Osteocyte (in vitro differentiated cells): ENCODE measurements around the gene KCNJ5. TPM values are rescaled to one million over a fixed set of nuclear protein-coding genes. Genes with fewer than 3 reads are reported as not detected.

ENCODE experiments used
- DNase-seq: peaks from one replicate; pipeline ENCODE4 v3.0.0; 2021; ENCODE audit warnings: mixed read lengths; ENCODE audit not compliant: unreplicated experiment; ENCODE audit errors: extremely low spot score
- H3K27ac Mint-ChIP-seq: one replicate; pipeline ENCODE4 v1.8.0; 2021; ENCODE audit warnings: mild to moderate bottlenecking, mixed read lengths; ENCODE audit not compliant: unreplicated experiment
- H3K27me3 Mint-ChIP-seq: one replicate; pipeline ENCODE4 v1.8.0; 2021; ENCODE audit warnings: mixed read lengths; ENCODE audit not compliant: unreplicated experiment
- H3K36me3 Mint-ChIP-seq: one replicate; pipeline ENCODE4 v1.8.0; 2021; ENCODE audit warnings: mixed read lengths; ENCODE audit not compliant: unreplicated experiment
- H3K4me1 Mint-ChIP-seq: one replicate; pipeline ENCODE4 v1.8.0; 2021; ENCODE audit warnings: mixed read lengths; ENCODE audit not compliant: unreplicated experiment
- H3K4me3 Mint-ChIP-seq: one replicate; pipeline ENCODE4 v1.8.0; 2021; ENCODE audit warnings: mild to moderate bottlenecking, moderate library complexity, mixed read lengths; ENCODE audit not compliant: unreplicated experiment
- H3K9me3 Mint-ChIP-seq: one replicate; pipeline ENCODE4 v1.8.0; 2021; ENCODE audit warnings: mixed read lengths; ENCODE audit not compliant: unreplicated experiment
- total RNA-seq: library from RNA; stranded (reverse); gene quantifications from 2 replicates; pipeline ENCODE4 v1.2.1, GENCODE V29; 2021
- TF ChIP-seq, protein P1 (sequence below): fragments of 200-600 bp; sonication (generic); IDR thresholded peaks from 2 replicates; pipeline ENCODE4 v1.5.0; 2021; ENCODE audit warnings: antibody characterized with exemption, mild to moderate bottlenecking, moderate library complexity

KCNJ5 gene
- total RNA-seq, 1 donor from 2014 or later = not detected

DNA sequence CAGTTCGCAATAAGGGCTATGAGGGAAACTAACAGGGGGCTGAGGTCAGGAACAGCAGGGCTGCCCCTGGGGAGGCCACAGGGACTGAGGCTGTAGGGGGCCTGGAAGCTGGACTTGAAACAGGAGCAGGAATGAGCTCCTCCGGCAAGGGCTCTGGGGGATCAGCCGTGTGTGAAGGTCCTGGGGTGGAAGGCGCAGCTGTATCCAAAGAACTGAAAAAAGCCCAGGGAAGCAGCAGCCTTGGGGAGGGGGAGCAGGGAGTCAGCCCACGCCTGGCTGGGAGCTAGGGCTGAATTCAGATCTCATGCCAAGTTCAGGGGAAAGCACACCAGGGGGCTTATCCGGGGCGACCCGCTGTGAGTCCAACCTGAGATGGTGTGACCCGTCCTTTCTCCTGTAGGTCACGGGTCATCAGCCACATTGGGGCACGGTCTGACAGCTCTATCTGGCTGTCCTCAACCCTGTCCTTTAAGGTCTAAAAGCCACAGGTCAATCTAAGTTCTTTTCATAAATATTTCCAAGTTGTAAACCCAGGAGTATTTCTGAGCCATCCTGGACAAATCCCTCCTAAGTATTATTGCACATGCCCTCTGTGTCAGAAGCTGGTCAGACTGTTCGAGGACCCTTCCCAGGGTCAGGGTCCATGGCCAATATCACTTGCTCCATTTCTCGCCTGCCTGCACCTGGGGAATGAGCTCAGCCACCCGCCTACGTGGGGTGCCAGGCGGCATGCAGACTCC, 33.5 kb downstream of the KCNJ5 start:
- Mint-ChIP-seq H3K4me1 (no peaks in the 10 kb centered on the region), H3K9me3 (no peaks in the 10 kb centered on the region), H3K27ac (no peak overlapping the region), H3K4me3 (no peak overlapping the region), H3K36me3 (no peaks in the 10 kb centered on the region), H3K27me3 (peaks cover 74% of the 10 kb centered on the region)
- DNase-seq = no peak
- TF ChIP-seq, protein P1, sequence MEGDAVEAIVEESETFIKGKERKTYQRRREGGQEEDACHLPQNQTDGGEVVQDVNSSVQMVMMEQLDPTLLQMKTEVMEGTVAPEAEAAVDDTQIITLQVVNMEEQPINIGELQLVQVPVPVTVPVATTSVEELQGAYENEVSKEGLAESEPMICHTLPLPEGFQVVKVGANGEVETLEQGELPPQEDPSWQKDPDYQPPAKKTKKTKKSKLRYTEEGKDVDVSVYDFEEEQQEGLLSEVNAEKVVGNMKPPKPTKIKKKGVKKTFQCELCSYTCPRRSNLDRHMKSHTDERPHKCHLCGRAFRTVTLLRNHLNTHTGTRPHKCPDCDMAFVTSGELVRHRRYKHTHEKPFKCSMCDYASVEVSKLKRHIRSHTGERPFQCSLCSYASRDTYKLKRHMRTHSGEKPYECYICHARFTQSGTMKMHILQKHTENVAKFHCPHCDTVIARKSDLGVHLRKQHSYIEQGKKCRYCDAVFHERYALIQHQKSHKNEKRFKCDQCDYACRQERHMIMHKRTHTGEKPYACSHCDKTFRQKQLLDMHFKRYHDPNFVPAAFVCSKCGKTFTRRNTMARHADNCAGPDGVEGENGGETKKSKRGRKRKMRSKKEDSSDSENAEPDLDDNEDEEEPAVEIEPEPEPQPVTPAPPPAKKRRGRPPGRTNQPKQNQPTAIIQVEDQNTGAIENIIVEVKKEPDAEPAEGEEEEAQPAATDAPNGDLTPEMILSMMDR = no peak

DNA sequence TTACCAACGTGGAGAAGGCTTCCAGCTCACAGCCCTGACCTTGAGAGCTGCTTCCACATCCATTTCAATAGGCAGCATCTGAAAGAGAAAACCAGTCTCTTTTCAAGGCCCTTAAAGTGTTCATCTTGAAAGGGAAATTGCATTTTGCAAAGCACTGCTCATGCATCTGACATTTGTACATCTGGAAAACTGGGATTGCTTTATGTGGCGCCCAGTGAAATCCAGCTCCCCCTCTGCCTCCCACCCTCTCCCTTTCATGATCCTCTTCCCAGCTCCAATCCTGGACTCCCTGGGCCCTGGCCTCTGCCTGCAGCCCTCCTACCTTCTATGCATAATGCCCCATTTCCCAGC, 34.1 kb downstream of the KCNJ5 start:
- H3K9me3 Mint-ChIP-seq = no peaks in the 10 kb centered on the region
- H3K27me3 Mint-ChIP-seq = peaks cover 69% of the 10 kb centered on the region
- TF ChIP-seq, protein P1 = no peak
- no peaks in the 10 kb centered on the region for H3K36me3 Mint-ChIP-seq
- no peak overlapping the region for H3K4me3 Mint-ChIP-seq
- no peak overlapping the region for H3K27ac Mint-ChIP-seq
- H3K4me1 Mint-ChIP-seq = peaks cover 4% of the 10 kb centered on the region
- DNase-seq = no peak

DNA sequence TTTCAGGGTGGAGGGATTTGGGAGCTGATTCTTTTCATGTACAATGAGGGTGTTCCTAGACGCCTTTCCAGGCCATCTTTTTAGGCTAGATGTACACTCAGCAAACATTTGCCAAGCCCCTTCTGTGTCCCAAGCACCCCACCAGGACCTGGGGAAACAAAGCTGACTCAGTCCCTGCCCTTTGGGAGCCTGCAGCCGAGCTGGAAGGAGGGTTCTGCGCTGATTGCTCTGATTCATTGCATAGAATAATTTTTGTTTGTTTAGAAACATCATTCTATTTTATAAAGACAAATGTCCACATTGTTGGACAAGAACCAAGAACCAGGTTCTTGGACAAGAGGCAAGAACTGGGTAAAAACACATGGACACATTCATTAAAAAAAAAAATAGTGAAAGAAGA, 34.8 kb downstream of the KCNJ5 start:
- Mint-ChIP-seq H3K9me3 (no peaks in the 10 kb centered on the region), H3K4me1 (peaks cover 4% of the 10 kb centered on the region), H3K27ac (no peak overlapping the region), H3K36me3 (no peaks in the 10 kb centered on the region), H3K27me3 (peaks cover 62% of the 10 kb centered on the region), H3K4me3 (no peak overlapping the region)
- no peak for DNase-seq
- TF ChIP-seq, protein P1 = no peak

DNA sequence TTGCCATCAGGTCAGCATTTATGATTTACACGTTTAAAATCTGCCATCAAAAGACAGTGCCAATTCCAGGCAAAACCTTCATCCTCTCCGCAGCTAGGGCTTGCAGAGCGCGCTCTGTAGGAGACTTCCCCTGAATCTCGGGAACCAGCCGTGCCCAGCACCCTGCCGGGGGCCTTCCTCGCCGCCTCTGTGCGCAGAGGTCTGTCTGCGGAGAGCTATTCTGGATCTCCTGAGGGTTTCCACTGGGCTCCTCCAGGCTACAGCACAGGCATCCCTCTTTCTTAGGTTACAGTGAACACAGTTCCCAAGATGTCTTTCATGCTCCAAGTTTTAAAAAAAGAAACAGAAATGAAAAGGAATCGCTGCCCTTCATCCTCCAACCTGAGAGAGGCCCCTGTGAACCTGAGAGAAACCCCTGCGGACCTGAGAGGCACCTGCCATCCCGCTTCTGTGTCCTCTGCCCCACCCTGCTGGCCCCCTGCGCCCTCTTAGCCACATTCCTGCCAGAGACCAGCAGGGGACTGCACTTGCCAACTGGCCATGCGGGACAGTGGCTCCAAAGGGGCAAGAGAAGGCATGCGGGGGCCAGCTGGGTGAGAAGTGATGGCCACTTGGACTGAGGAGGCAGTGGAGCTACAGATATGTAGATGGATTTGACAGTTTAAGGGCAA, 35.4 kb downstream of the KCNJ5 start:
- Mint-ChIP-seq H3K36me3 (no peaks in the 10 kb centered on the region), H3K4me1 (peaks cover 4% of the 10 kb centered on the region), H3K27ac (no peak overlapping the region), H3K4me3 (no peak overlapping the region), H3K27me3 (peaks cover 60% of the 10 kb centered on the region), H3K9me3 (no peaks in the 10 kb centered on the region)
- TF ChIP-seq, protein P1 = no peak
- no peak for DNase-seq

DNA sequence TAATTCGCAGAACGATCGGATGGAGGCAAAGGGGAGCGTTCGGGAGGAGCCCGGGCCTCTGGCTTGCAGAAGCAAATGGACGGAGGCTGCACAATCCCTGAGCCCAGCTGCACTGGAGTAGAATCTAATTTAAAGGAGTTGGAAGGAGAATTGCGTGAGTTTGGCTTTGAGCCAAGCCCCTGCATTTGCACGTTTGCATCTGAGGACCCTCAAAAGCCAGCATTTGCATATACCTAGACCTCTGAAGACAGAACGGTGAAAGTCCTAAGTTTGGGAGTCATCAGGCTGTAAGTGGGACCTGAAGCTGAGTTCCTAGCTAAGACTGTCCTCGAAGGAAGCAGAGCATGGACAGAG, 35.9 kb downstream of the KCNJ5 start:
- Mint-ChIP-seq H3K36me3 (no peaks in the 10 kb centered on the region), H3K27me3 (peaks cover 64% of the 10 kb centered on the region), H3K27ac (no peak overlapping the region), H3K9me3 (no peaks in the 10 kb centered on the region), H3K4me1 (peaks cover 4% of the 10 kb centered on the region), H3K4me3 (no peak overlapping the region)
- TF ChIP-seq, protein P1 = no peak
- no peak for DNase-seq
